Stimulated activated CD8-positive, alpha-beta memory T cell treated with anti-CD3 and anti-CD28 coated beads, Interleukin-2, amount 100 ng/mL, for 1 hour (primary cell): ENCODE results near the gene GPM6B.
"Not testable (repeated sequence)": the region's sequence is repeated elsewhere in the genome, so short reads cannot be mapped to it uniquely, and the experiment has no call there.

ENCODE experiments used
- DNase-seq, 2 donors: peaks; one replicate each; pipeline ENCODE4 v3.0.0-alpha.2; 2020; ENCODE audit warnings: low read depth in 2 of 2

Gene GPM6B

DNA sequence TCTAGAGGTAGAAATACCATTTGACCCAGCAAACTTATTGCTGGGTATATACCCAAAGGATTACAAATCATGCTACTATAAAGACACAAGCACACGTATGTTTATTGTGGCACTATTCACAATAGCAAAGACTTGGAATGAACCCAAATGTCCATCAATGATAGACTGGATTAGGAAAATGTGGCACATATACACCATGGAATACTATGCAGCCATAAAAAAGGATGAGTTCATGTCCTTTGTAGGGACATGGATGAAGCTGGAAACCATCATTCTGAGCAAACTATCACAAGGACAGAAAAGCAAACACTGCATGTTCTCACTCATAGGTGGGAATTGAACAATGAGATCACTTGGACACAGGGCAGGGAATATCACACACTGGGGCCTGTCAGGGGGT, 86.4 kb downstream of the GPM6B start:
- not testable (repeated sequence) for DNase-seq

DNA sequence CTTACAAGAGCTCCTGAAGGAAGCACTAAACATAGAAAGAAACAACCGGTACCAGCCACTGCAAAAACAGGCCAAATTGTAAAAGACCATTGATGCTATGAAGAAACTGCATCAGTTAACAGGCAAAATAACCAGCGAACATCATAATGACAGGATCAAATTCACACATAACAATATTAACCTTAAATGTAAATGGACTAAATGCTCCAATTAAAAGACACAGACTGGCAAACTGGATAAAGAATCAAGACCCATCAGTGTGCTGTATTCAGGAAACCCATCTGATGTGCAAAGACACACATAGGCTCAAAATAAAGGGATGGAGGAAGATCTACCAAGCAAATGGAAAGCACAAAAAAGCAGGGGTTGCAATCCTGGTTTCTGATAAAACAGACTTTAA, 90.3 kb downstream of the GPM6B start:
- not testable (repeated sequence) for DNase-seq

DNA sequence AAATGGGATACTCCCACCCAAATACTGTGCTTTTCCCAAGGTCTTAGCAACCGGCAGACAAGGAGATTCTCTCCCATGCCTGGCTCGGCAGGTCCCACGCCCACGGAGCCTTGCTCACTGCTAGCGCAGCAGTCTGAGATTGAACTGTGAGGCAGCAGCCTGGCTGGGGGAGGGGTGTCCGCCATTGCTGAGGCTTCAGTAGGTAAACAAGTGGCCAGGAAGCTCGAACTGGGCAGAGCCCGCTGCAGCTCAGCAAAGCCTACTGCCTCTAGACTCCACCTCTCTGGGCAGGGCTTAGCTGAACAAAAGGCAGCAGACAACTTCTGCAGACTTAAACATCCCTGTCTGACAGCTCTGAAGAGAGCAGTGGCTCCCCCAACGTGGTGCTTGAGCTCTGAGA, 92.0 kb downstream of the GPM6B start:
- not testable (repeated sequence) for DNase-seq

DNA sequence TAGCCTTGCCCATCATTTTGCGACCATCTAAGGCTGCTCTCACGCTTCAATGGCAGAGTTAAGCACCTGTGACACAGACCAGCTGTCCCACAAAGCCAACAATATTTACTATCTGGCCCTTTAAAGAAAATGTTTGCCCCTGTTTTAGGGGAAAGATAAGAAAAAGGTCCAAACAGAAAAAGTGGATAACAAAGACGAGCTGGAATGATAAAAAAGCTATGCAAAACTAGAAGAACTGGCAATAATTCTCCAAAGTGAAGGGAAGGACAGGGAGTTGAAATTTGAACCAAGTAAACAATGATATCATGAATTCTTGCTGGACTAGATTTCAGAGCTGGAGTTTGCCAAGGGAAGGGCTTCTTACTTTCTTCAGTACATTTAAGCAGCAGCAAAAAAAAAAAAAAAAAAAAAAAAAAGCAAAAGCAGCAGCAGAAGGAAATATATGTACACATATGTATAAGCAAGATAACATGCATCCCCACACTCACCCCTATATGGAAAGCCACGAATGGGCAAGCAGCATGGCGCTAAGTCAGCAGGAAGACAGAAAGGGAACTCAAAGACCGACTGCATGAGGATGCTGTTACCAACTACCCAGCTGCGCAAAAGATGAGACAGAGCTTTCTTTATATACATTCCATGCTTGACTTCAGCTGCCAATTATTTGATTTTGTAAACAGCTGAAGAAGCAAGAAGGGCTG, 94.9 kb downstream of the GPM6B start:
- no peak for DNase-seq

DNA sequence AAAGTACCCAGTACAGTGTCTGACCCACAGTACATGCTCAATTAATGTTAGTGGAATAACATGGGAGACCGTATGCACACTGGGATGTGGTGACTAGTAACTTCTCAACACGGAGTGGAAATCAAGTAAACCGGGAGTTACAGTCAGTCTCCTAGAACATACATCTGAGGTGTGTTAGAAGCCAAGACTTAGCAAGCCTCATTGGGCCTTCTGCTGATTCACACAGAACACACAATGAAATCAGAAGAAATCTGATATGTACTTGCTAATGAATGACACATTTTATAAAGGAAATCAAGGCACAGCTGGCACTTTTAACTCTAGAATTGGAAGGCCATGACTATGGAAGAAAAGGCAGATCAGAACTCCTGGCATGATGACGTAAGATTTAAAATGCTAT, 95.5 kb downstream of the GPM6B start:
- DNase-seq: no peak
